HCT116 (cell line): ENCODE data around the gene PDCD2L. TPM values are rescaled to one million over a fixed set of nuclear protein-coding genes. Genes with fewer than 3 reads are reported as not detected.

ENCODE experiments used
- ATAC-seq: fragments of 200-7000 bp; cut with Tn5 transposase; 2 replicates; pipeline ENCODE4 v1.9.1; 2020; ENCODE audit warnings: mild to moderate bottlenecking, moderate library complexity
- BruUV-seq: library from RNA; stranded (reverse); fragments of 400-500 nt; replicated peaks from 2 replicates; lab custom pipeline; 2021; lab: Mats Ljungman, UMichigan
- CTCF ChIA-PET: fragments of 300-600 bp; sonication (Branson Sonifier 250); formaldehyde crosslinking; loops from one replicate; lab custom pipeline; 2021; ENCODE audit warnings: antibody characterized with exemption; lab: Charles Lee
- POLR2A ChIA-PET: fragments of 300-600, 350-600 bp; sonication (Branson Sonifier 250); formaldehyde crosslinking; loops from one replicate; lab custom pipeline; 2021; ENCODE audit warnings: antibody characterized with exemption; lab: Charles Lee
- RAD21 ChIA-PET, 2 experiments: fragments of 300-600 bp; sonication (Branson Sonifier 250); formaldehyde crosslinking; loops; one replicate each; lab custom pipeline; 2023; ENCODE audit warnings: low total read pairs in 2 of 2; ENCODE audit not compliant: uncharacterized antibody in 2 of 2, unreplicated experiment in 2 of 2, low non-redundant PET in 1 of 2; lab: Charles Lee
- DNase-seq: peaks from one replicate; pipeline ENCODE4 v3.0.0-alpha.2; 2010; ENCODE audit warnings: low read depth, low spot score
- H2AFZ ChIP-seq: fragments of 200-600 bp; shearing (Covaris generic), sonication (generic); 2 replicates; pipeline ENCODE4 v1.6.1; 2017; ENCODE audit warnings: low read depth, mixed run types, mixed read lengths, antibody characterized with exemption, low read length; ENCODE audit not compliant: poor library complexity, severe bottlenecking
- H3K27ac ChIP-seq: 2 replicates; pipeline ENCODE4 v1.5.1; 2012; ENCODE audit warnings: low read depth, low read length
- H3K27me3 ChIP-seq: fragments of 200-600 bp; sonication (generic); 2 replicates; pipeline ENCODE4 v1.6.1; 2016; ENCODE audit warnings: mixed run types, low read length, mixed read lengths; ENCODE audit not compliant: insufficient read depth
- H3K36me3 ChIP-seq, 2 experiments: fragments of 200-500 bp in 1 of 2; fragments of 200-600 bp in 1 of 2; sonication (Bioruptor generic) in 1 of 2; sonication (generic) in 1 of 2; 2 replicates each; pipeline versions ENCODE4 v1.5.1 to v1.6.1; 2014 to 2016; ENCODE audit warnings: low read length in 2 of 2, inconsistent platforms in 1 of 2, mixed read lengths in 1 of 2, mixed run types in 1 of 2; ENCODE audit not compliant: insufficient read depth in 2 of 2, control insufficient read depth in 1 of 2
- H3K4me1 ChIP-seq, 2 experiments: fragments of 200-600 bp in 1 of 2; sonication (generic) in 1 of 2; 2 replicates each; pipeline versions ENCODE4 v1.5.1 to v1.6.1; 2012 to 2017; ENCODE audit warnings: low read length in 2 of 2, inconsistent platforms in 1 of 2, mild to moderate bottlenecking in 1 of 2, mixed read lengths in 1 of 2, mixed run types in 1 of 2, moderate library complexity in 1 of 2; ENCODE audit not compliant: insufficient read depth in 2 of 2, control insufficient read depth in 1 of 2
- H3K4me2 ChIP-seq: fragments of 200-600 bp; sonication (generic); 2 replicates; pipeline ENCODE4 v1.6.1; 2017; ENCODE audit warnings: mixed run types, low read length, mixed read lengths
- H3K4me3 ChIP-seq, 2 experiments: fragments of 200-600 bp in 1 of 2; sonication (generic) in 1 of 2; replicated peaks in 1 of 2; 2 replicates each; pipeline ENCODE4 v1.5.1; 2011 to 2016; ENCODE audit warnings: low read length in 2 of 2, control low read depth in 1 of 2, low read depth in 1 of 2, mild to moderate bottlenecking in 1 of 2, mixed read lengths in 1 of 2, mixed run types in 1 of 2
- H3K79me2 ChIP-seq: fragments of 200-600 bp; sonication (generic); 2 replicates; pipeline ENCODE4 v1.6.1; 2017; ENCODE audit warnings: mild to moderate bottlenecking, mixed run types, low read length, moderate library complexity, mixed read lengths; ENCODE audit not compliant: insufficient read depth
- H3K9ac ChIP-seq: fragments of 200-600 bp; sonication (generic); 2 replicates; pipeline ENCODE4 v1.6.1; 2016; ENCODE audit warnings: low read length, mixed read lengths
- H3K9me2 ChIP-seq: fragments of 200-600 bp; sonication (generic), shearing (Covaris generic); 2 replicates; pipeline ENCODE4 v1.6.1; 2017; ENCODE audit warnings: mixed run types, mild to moderate bottlenecking, moderate library complexity; ENCODE audit not compliant: insufficient read depth
- H3K9me3 ChIP-seq, 2 experiments: fragments of 200-500 bp in 1 of 2; fragments of 200-600 bp in 1 of 2; sonication (Bioruptor generic) in 1 of 2; sonication (generic) in 1 of 2; 2 replicates each; pipeline ENCODE4 v1.6.1; 2014 to 2017; ENCODE audit warnings: low read length in 2 of 2, mixed read lengths in 2 of 2, inconsistent platforms in 1 of 2, low read depth in 1 of 2, mild to moderate bottlenecking in 1 of 2, mixed run types in 1 of 2, moderate library complexity in 1 of 2; ENCODE audit not compliant: control insufficient read depth in 1 of 2, insufficient read depth in 1 of 2
- H4K20me1 ChIP-seq: fragments of 200-600 bp; sonication (generic), shearing (Covaris generic); 2 replicates; pipeline ENCODE4 v1.6.1; 2017; ENCODE audit warnings: mixed run types, mild to moderate bottlenecking, moderate library complexity; ENCODE audit not compliant: insufficient read depth
- CEBPB ChIP-seq: IDR thresholded peaks from 2 replicates; pipeline ENCODE4 v1.6.1; 2012; ENCODE audit warnings: low read depth
- ELF1 ChIP-seq: IDR thresholded peaks from 2 replicates; pipeline ENCODE4 v1.6.1; 2012; ENCODE audit warnings: low read depth, borderline replicate concordance
- EZH2 ChIP-seq: fragments of 200-600 bp; sonication (generic); IDR thresholded peaks from 2 replicates; pipeline ENCODE4 v1.6.1; 2017; ENCODE audit warnings: antibody characterized with exemption, mixed run types
- EZH2phosphoT487 ChIP-seq: fragments of 200-600 bp; IDR thresholded peaks from 2 replicates; pipeline ENCODE4 v1.6.1; 2018; ENCODE audit warnings: antibody characterized with exemption, borderline replicate concordance
- JUND ChIP-seq: IDR thresholded peaks from 2 replicates; pipeline ENCODE4 v1.6.1; 2012
- POLR2AphosphoS5 ChIP-seq: IDR thresholded peaks from 2 replicates; pipeline ENCODE4 v1.6.1; 2011; ENCODE audit warnings: mild to moderate bottlenecking, low read depth, low read length, moderate library complexity
- RAD21 ChIP-seq: IDR thresholded peaks from 2 replicates; pipeline ENCODE4 v1.6.1; 2012; ENCODE audit warnings: low read depth, mild to moderate bottlenecking
- SIN3A ChIP-seq: IDR thresholded peaks from 2 replicates; pipeline ENCODE4 v1.6.1; 2012; ENCODE audit warnings: low read depth
- SP1 ChIP-seq: IDR thresholded peaks from 2 replicates; pipeline ENCODE4 v1.6.1; 2012; ENCODE audit warnings: low read depth
- SRF ChIP-seq: IDR thresholded peaks from 2 replicates; pipeline ENCODE4 v1.6.1; 2012; ENCODE audit warnings: low read depth
- ZFX ChIP-seq: fragments of 450-650 bp; IDR thresholded peaks from 2 replicates; pipeline ENCODE4 v1.6.1; 2017
- ZNF274 ChIP-seq: fragments of 200-500 bp; sonication (Bioruptor generic); IDR thresholded peaks from 2 replicates; pipeline ENCODE4 v1.6.1; 2014; ENCODE audit warnings: mild to moderate bottlenecking, low read depth, low read length, inconsistent platforms
- intact Hi-C: fragments of 100-400 bp; cut with micrococcal nuclease; formaldehyde crosslinking; loops from 2 replicates; pipeline ENCODE4 v1.10.0; 2022
- total RNA-seq: library from RNA; stranded (reverse); gene quantifications from one replicate; pipeline ENCODE4 v1.2.1, GENCODE V29; 2021; ENCODE audit not compliant: unreplicated experiment
- TF ChIP-seq, protein P1 (sequence below): IDR thresholded peaks from 2 replicates; pipeline ENCODE4 v1.6.1; 2012
- TF ChIP-seq, protein P2 (sequence below), 3 experiments: fragments of 200-600 bp in 1 of 3; sonication (generic) in 1 of 3; IDR thresholded peaks in 2 of 3; conservative IDR thresholded peaks in 1 of 3; 2 replicates each; pipeline ENCODE4 v1.5.1; 2012 to 2017; ENCODE audit warnings: low read depth in 2 of 3, low read length in 2 of 3, antibody characterized with exemption in 1 of 3, borderline replicate concordance in 1 of 3, control low read depth in 1 of 3, mild to moderate bottlenecking in 1 of 3, mixed read lengths in 1 of 3, mixed run types in 1 of 3, moderate library complexity in 1 of 3; ENCODE audit not compliant: insufficient read depth in 1 of 3
- TF ChIP-seq, protein P3 (sequence below): IDR thresholded peaks from 2 replicates; pipeline ENCODE4 v1.6.1; 2012; ENCODE audit warnings: low read depth

PDCD2L gene
- total RNA-seq, 1 experiment from 2014 or later: 30.0 TPM

DNA sequence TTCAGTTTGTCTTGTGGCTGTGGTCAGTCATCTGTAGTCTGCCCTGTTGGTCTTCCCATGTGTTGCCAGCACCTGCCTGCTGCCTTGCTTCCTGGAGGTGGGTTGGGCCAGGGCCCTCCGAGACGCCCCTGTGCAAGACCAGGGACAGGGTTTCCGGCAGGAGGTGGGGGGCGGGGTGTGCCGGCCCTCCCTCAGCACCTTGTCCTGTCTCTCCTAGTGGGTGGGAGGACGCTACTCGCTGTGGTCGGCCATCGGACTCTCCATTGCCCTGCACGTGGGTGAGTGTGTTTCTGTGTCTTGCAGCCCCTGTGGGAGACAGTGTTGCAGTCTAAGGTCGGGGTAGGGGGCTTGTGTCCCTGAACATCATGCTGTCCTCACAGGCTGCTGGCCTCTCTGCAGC is 11.2 kb upstream of the PDCD2L start:
- DNase-seq (no peak), ATAC-seq (no peak)
- ChIA-PET POLR2A (no interaction called here), CTCF (no interaction called here), RAD21 (no interaction called here)
- Histone ChIP-seq H4K20me1 (no peaks in the 10 kb centered on the region), H3K4me2 (no peak overlapping the region), H3K27me3 (no peaks in the 10 kb centered on the region), H3K79me2 (peaks cover 43% of the 10 kb centered on the region), H2AFZ (no peak overlapping the region), H3K4me3 (no peak overlapping the region), H3K9me3 (no peaks in the 10 kb centered on the region), H3K9ac (no peak overlapping the region), H3K9me2 (no peaks in the 10 kb centered on the region), H3K36me3 (peaks cover 66 to 87% of the 10 kb centered on the region in 2 experiments), H3K27ac (no peak overlapping the region), H3K4me1 (no peaks in the 10 kb centered on the region)
- no TSS peak for BruUV-seq
- no peak for TF ChIP-seq SRF
- no peak for TF ChIP-seq SP1
- TF ChIP-seq, protein P1, sequence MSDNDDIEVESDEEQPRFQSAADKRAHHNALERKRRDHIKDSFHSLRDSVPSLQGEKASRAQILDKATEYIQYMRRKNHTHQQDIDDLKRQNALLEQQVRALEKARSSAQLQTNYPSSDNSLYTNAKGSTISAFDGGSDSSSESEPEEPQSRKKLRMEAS: no peak
- no peak for TF ChIP-seq ZNF274
- no peak for TF ChIP-seq ZFX
- no peak for TF ChIP-seq CEBPB
- TF ChIP-seq, protein P2, sequence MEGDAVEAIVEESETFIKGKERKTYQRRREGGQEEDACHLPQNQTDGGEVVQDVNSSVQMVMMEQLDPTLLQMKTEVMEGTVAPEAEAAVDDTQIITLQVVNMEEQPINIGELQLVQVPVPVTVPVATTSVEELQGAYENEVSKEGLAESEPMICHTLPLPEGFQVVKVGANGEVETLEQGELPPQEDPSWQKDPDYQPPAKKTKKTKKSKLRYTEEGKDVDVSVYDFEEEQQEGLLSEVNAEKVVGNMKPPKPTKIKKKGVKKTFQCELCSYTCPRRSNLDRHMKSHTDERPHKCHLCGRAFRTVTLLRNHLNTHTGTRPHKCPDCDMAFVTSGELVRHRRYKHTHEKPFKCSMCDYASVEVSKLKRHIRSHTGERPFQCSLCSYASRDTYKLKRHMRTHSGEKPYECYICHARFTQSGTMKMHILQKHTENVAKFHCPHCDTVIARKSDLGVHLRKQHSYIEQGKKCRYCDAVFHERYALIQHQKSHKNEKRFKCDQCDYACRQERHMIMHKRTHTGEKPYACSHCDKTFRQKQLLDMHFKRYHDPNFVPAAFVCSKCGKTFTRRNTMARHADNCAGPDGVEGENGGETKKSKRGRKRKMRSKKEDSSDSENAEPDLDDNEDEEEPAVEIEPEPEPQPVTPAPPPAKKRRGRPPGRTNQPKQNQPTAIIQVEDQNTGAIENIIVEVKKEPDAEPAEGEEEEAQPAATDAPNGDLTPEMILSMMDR (IDR thresholded peaks at IDR 0.05 in 2 of 3, conservative IDR thresholded peaks at IDR 0.05 in 1 of 3; ENCODE audit: borderline replicate concordance in 1 of 3, insufficient read depth in 1 of 3, low read depth in 2 of 3, low read length in 2 of 3): no peak
- no peak for TF ChIP-seq RAD21
- intact Hi-C loops: no loop called here

DNA sequence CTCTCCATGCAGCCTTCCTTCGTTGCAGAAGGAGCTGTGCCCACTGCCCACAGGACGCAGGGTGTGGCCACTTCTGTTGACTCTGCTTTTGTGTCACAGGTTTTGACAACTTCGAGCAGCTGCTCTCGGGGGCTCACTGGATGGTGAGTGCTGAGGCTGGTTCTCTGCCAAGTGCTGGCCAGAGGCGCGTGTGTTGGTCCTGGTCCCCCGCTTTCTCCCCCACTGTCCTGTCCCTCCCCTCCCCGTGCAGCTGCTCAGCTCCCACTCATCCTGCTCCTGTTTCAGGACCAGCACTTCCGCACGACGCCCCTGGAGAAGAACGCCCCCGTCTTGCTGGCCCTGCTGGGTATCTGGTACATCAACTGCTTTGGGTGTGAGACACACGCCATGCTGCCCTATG is 10.6 kb upstream of the PDCD2L start:
- H3K9ac ChIP-seq: no peak overlapping the region
- no peak overlapping the region for H3K4me3 ChIP-seq
- H3K9me2 ChIP-seq: no peaks in the 10 kb centered on the region
- ChIA-PET RAD21 (no interaction called here), CTCF (no interaction called here), POLR2A (no interaction called here)
- no peak overlapping the region for H3K4me2 ChIP-seq
- H3K27ac ChIP-seq: no peak overlapping the region
- H2AFZ ChIP-seq: no peak overlapping the region
- H3K27me3 ChIP-seq: no peaks in the 10 kb centered on the region
- H3K4me1 ChIP-seq: no peaks in the 10 kb centered on the region
- BruUV-seq: no TSS peak
- intact Hi-C loops: no loop called here
- no peaks in the 10 kb centered on the region for H3K9me3 ChIP-seq
- peaks cover 40% of the 10 kb centered on the region for H3K79me2 ChIP-seq
- peaks cover 66 to 89% of the 10 kb centered on the region in 2 experiments for H3K36me3 ChIP-seq
- H4K20me1 ChIP-seq: no peaks in the 10 kb centered on the region
- ATAC-seq (no peak), DNase-seq (no peak)
- TF ChIP-seq SRF: no peak
- TF ChIP-seq JUND: no peak
- TF ChIP-seq, protein P1: no peak
- TF ChIP-seq, protein P3, sequence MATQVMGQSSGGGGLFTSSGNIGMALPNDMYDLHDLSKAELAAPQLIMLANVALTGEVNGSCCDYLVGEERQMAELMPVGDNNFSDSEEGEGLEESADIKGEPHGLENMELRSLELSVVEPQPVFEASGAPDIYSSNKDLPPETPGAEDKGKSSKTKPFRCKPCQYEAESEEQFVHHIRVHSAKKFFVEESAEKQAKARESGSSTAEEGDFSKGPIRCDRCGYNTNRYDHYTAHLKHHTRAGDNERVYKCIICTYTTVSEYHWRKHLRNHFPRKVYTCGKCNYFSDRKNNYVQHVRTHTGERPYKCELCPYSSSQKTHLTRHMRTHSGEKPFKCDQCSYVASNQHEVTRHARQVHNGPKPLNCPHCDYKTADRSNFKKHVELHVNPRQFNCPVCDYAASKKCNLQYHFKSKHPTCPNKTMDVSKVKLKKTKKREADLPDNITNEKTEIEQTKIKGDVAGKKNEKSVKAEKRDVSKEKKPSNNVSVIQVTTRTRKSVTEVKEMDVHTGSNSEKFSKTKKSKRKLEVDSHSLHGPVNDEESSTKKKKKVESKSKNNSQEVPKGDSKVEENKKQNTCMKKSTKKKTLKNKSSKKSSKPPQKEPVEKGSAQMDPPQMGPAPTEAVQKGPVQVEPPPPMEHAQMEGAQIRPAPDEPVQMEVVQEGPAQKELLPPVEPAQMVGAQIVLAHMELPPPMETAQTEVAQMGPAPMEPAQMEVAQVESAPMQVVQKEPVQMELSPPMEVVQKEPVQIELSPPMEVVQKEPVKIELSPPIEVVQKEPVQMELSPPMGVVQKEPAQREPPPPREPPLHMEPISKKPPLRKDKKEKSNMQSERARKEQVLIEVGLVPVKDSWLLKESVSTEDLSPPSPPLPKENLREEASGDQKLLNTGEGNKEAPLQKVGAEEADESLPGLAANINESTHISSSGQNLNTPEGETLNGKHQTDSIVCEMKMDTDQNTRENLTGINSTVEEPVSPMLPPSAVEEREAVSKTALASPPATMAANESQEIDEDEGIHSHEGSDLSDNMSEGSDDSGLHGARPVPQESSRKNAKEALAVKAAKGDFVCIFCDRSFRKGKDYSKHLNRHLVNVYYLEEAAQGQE: no peak
- TF ChIP-seq ELF1: no peak
- no peak for TF ChIP-seq SP1
- no peak for TF ChIP-seq ZNF274
- TF ChIP-seq EZH2phosphoT487: no peak
- TF ChIP-seq SIN3A: no peak
- no peak for TF ChIP-seq POLR2AphosphoS5
- TF ChIP-seq EZH2: no peak
